GM18508 (cell line): ENCODE measurements around the gene LIN9.

Experiments used
- ATAC-seq: cut with Tn5 transposase; IDR thresholded peaks from one replicate; pipeline ENCODE4 v1.9.1; 2021; ENCODE audit warnings: moderate number of reproducible peaks; ENCODE audit not compliant: insufficient read depth, unreplicated experiment

The LIN9 gene

DNA sequence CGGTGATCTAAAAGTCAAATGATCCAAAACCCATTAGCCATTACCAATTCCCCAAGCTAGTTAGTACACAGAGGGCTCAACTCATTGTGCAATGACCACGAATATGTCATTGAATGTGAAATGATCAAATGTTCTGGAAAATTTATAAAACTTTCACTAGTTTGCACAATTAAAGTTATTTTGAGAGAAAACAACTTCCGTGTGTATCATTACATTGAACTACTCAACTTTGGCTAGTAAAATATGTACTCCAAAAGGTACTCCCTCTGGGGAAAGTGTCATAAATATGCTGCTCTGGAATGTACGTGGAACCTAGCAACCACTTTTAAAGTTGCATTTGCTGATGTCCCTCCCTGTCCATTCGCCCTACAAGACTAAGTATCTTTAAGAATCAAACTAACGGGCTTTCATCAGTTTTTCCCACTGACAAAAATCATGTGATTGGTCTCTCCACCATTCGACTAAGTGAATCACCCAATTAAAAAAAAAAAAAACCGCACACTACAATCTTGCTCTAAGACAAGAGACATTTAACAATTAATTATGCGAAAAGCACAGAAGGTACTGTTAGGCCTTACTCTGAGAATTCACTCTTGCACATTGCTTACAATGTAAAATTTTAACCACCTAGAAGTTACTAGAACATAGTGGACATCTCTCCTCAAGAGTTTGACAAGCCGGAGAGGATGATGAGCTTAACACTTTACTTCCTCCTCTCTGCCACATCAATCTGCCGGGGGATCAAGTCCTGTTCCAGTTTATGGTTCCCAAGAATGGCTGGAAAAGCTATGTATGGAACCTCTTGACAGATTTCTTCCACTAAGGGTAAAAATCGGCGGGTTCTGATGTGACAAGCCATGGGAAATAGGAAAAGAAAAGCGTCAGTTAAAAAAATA, 123.6 kb downstream of the LIN9 start:
- no peak for ATAC-seq

GRCh38 chr1:226181996-226182714, 126.8 kb downstream of the LIN9 start:
- no peak for ATAC-seq
